ENCODE data around the gene ODF2. TPM values are rescaled to one million over a fixed set of nuclear protein-coding genes. Genes with fewer than 3 reads are reported as not detected.

ODF2 gene
- polyA plus RNA-seq, 2 of the 4 experiments (the other 2 are of a cell fraction) = 24.7 to 29.6 TPM

DNA sequence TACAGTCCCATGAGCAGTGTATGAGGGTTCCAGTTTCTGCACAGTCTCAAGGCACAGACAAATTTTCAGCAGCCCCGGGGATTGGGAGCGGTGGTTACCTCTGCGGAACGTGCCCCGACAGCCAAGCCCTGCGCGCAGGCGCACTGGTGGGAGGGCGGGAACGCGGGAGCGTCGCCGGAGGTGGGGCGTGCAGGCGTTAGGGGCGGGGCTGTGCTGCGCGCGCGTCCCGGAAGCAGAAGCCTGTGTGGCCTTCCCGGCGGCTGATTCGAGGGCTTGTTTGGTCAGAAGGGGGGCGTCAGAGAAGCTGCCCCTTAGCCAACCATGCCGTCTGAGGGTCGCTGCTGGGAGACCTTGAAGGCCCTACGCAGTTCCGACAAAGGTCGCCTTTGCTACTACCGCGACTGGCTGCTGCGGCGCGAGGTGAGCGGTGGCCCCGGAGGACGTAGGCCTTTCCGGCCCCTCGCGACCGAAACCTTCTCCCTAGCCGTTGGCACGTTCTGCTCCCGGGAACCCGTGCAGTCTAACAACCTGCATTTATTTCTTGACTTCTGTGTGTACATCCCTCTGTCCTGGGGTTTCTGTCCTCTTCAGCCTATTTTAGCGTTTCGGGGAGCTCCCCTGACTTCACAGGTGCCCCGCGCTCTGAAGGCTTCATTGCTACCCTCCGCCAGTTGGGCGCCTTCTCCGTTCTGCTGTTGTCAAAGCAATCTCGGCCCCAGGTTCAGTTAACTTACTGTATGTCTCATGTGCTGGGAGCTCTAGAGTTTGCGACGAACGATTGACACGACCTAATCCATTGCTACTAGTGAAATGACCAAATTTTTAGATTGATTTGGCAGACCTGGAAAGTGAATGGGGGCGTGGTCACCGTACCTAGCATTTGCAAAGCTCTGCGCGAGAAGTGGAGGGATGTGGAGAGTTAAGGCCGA lies 48.9 kb downstream of the ODF2 start, which contains the start of gene GLE1:
TSS of gene GLE1 (plus strand) at position 235 of the 929 bp plus-strand sequence. CDS start at position 322, 87 bp downstream.
- DNase-seq (ENCODE audit: low read depth in 1 of 2, low spot score in 1 of 2) (peak; percentile 94 to 98), FAIRE-seq (no peak), ATAC-seq (peak; percentile 94 to 98)
- Histone ChIP-seq H3K27ac (peak within 1 kb of the TSS; percentile 76 to 84), H3K4me2 (peak within 1 kb of the TSS; percentile 89), H3K4me1 (peaks cover 17% of the 10 kb centered on the region; the same call in 2 of the 3 replicates), H3K4me3 (peak within 1 kb of the TSS; percentile 74), H3K9me3 (no peaks in the 10 kb centered on the region)
- ChIA-PET POLR2A (interaction anchor here (0.8 to 1.6 kb wide), 4 partner anchors 46 to 209 kb away, joined by 3 to 8 read pairs (median 4); partner anchors contain the start of gene SPTAN1), CTCF (interaction anchor here (0.5 to 1.6 kb wide), 7 partner anchors 8 to 66 kb away, joined by 3 to 7 read pairs (median 3); no protein-coding TSS in a partner anchor)
- WGBS (ENCODE audit: missing lambda C conversion rate) = 2% methylated on average over 48 of the region's 64 CpGs
- TF ChIP-seq CHD4 (IDR thresholded peaks at IDR 0.05; ENCODE audit: borderline replicate concordance) (no peak), RFX5 (IDR thresholded peaks at IDR 0.05) (no peak), HDAC2 (IDR thresholded peaks at IDR 0.05) (no peak), BHLHE40 (IDR thresholded peaks at IDR 0.05; ENCODE audit: low read depth, low read length) (peak; percentile 46; the same call in 1 of the 2 replicates), EHF (CRISPR knock-in tag; IDR thresholded peaks at IDR 0.05) (no peak), ESRRA (IDR thresholded peaks at IDR 0.05; ENCODE audit: borderline replicate concordance, low read length) (no peak), RAD21 (conservative IDR thresholded peaks at IDR 0.05 in 1 of 2, IDR thresholded peaks at IDR 0.05 in 1 of 2) (no peak), FOXS1 (CRISPR knock-in tag; IDR thresholded peaks at IDR 0.05) (no peak), JUNB (IDR thresholded peaks at IDR 0.05) (no peak), HOXA7 (CRISPR knock-in tag; IDR thresholded peaks at IDR 0.05) (no peak), ZFP36 (IDR thresholded peaks at IDR 0.05; ENCODE audit: borderline replicate concordance, partially characterized antibody) (no peak), EP300 (IDR thresholded peaks at IDR 0.05) (no peak), JUN (IDR thresholded peaks at IDR 0.05) (peak; percentile 55 to 74; a peak in 3 of 5 replicates), TFCP2L1 (CRISPR knock-in tag; IDR thresholded peaks at IDR 0.05) (0 out of 2 replicates have a peak, but pooled peaks have one; percentile 82), FOSB (CRISPR knock-in tag; IDR thresholded peaks at IDR 0.05) (0 out of 2 replicates have a peak, but pooled peaks have one; percentile 41), POLR2A (IDR thresholded peaks at IDR 0.05; ENCODE audit: low read length) (peak; percentile 91), HOXB5 (CRISPR knock-in tag; IDR thresholded peaks at IDR 0.05) (no peak), SREBF2 (IDR thresholded peaks at IDR 0.05) (no peak), PHF8 (IDR thresholded peaks at IDR 0.05; ENCODE audit: borderline replicate concordance, low read depth) (peak; percentile 66; the same call in 1 of the 2 replicates), NR3C1 (IDR thresholded peaks at IDR 0.05) (no peak), MAZ (IDR thresholded peaks at IDR 0.05; ENCODE audit: borderline replicate concordance, low read depth, low read length) (no peak), CHD2 (IDR thresholded peaks at IDR 0.05; ENCODE audit: low read length, partially characterized antibody) (no peak), KDM1A (IDR thresholded peaks at IDR 0.05; ENCODE audit: low read depth) (no peak), NPAS2 (CRISPR knock-in tag; IDR thresholded peaks at IDR 0.05; ENCODE audit: borderline replicate concordance) (no peak), TP53 (CRISPR knock-in tag; IDR thresholded peaks at IDR 0.05) (no peak)
- TF ChIP-seq, protein P1, sequence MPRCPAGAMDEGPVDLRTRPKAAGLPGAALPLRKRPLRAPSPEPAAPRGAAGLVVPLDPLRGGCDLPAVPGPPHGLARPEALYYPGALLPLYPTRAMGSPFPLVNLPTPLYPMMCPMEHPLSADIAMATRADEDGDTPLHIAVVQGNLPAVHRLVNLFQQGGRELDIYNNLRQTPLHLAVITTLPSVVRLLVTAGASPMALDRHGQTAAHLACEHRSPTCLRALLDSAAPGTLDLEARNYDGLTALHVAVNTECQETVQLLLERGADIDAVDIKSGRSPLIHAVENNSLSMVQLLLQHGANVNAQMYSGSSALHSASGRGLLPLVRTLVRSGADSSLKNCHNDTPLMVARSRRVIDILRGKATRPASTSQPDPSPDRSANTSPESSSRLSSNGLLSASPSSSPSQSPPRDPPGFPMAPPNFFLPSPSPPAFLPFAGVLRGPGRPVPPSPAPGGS (IDR thresholded peaks at IDR 0.05) = peak; percentile 83; the same call in 1 of the 3 replicates
- TF ChIP-seq, protein P2, sequence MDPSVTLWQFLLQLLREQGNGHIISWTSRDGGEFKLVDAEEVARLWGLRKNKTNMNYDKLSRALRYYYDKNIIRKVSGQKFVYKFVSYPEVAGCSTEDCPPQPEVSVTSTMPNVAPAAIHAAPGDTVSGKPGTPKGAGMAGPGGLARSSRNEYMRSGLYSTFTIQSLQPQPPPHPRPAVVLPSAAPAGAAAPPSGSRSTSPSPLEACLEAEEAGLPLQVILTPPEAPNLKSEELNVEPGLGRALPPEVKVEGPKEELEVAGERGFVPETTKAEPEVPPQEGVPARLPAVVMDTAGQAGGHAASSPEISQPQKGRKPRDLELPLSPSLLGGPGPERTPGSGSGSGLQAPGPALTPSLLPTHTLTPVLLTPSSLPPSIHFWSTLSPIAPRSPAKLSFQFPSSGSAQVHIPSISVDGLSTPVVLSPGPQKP (IDR thresholded peaks at IDR 0.05; ENCODE audit: low read depth, low read length) = no peak
- TF ChIP-seq, protein P3, sequence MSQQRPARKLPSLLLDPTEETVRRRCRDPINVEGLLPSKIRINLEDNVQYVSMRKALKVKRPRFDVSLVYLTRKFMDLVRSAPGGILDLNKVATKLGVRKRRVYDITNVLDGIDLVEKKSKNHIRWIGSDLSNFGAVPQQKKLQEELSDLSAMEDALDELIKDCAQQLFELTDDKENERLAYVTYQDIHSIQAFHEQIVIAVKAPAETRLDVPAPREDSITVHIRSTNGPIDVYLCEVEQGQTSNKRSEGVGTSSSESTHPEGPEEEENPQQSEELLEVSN (IDR thresholded peaks at IDR 0.05; ENCODE audit: borderline replicate concordance, low read depth) = peak; percentile 87
- TF ChIP-seq, protein P4, sequence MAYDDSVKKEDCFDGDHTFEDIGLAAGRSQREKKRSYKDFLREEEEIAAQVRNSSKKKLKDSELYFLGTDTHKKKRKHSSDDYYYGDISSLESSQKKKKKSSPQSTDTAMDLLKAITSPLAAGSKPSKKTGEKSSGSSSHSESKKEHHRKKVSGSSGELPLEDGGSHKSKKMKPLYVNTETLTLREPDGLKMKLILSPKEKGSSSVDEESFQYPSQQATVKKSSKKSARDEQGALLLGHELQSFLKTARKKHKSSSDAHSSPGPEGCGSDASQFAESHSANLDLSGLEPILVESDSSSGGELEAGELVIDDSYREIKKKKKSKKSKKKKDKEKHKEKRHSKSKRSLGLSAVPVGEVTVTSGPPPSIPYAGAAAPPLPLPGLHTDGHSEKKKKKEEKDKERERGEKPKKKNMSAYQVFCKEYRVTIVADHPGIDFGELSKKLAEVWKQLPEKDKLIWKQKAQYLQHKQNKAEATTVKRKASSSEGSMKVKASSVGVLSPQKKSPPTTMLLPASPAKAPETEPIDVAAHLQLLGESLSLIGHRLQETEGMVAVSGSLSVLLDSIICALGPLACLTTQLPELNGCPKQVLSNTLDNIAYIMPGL (CRISPR knock-in tag; IDR thresholded peaks at IDR 0.05; ENCODE audit: borderline replicate concordance) = no peak
- TF ChIP-seq, protein P5, sequence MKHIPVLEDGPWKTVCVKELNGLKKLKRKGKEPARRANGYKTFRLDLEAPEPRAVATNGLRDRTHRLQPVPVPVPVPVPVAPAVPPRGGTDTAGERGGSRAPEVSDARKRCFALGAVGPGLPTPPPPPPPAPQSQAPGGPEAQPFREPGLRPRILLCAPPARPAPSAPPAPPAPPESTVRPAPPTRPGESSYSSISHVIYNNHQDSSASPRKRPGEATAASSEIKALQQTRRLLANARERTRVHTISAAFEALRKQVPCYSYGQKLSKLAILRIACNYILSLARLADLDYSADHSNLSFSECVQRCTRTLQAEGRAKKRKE (CRISPR knock-in tag; IDR thresholded peaks at IDR 0.05; ENCODE audit: low read depth) = no peak
- TF ChIP-seq, protein P6, sequence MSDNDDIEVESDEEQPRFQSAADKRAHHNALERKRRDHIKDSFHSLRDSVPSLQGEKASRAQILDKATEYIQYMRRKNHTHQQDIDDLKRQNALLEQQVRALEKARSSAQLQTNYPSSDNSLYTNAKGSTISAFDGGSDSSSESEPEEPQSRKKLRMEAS (IDR thresholded peaks at IDR 0.05) = peak; percentile 79
- TF ChIP-seq, protein P7, sequence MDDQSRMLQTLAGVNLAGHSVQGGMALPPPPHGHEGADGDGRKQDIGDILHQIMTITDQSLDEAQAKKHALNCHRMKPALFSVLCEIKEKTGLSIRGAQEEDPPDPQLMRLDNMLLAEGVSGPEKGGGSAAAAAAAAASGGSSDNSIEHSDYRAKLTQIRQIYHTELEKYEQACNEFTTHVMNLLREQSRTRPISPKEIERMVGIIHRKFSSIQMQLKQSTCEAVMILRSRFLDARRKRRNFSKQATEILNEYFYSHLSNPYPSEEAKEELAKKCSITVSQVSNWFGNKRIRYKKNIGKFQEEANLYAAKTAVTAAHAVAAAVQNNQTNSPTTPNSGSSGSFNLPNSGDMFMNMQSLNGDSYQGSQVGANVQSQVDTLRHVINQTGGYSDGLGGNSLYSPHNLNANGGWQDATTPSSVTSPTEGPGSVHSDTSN (IDR thresholded peaks at IDR 0.05) = 0 out of 2 replicates have a peak, but pooled peaks have one; percentile 20
- TF ChIP-seq, protein P8, sequence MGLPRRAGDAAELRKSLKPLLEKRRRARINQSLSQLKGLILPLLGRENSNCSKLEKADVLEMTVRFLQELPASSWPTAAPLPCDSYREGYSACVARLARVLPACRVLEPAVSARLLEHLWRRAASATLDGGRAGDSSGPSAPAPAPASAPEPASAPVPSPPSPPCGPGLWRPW (IDR thresholded peaks at IDR 0.05) = no peak
